GM20431 (cell line): ENCODE data around the gene GOLGA3.
"Not testable (repeated sequence)": the region's sequence is repeated elsewhere in the genome, so short reads cannot be mapped to it uniquely, and the experiment has no call there.

ENCODE experiments used
- in situ Hi-C: fragments of 300-500 bp; cut with MseI, MboI; formaldehyde crosslinking; loops from one replicate; pipeline ENCODE4 v1.15.0; 2020; ENCODE audit warnings: low sequenced_read_pairs; ENCODE audit not compliant: unreplicated experiment

The GOLGA3 gene

GRCh38 chr12:132828706-132829534 lies at the start of gene GOLGA3:
Gene GOLGA3 (minus strand): TSS chr12:132828869. CDS start chr12:132822128, 6,741 bp downstream.
- in situ Hi-C loops: no loop called here

- in situ Hi-C loops: not testable (repeated sequence)
These were observed 46.0 kb upstream of the GOLGA3 start for GRCh38 chr12:132874620-132875019.

GRCh38 chr12:132874175-132874574 lies 45.5 kb upstream of the GOLGA3 start:
- in situ Hi-C loops: no loop called here

- in situ Hi-C loops: no loop called here
These were observed 45.1 kb upstream of the GOLGA3 start for GRCh38 chr12:132873724-132874123.

GRCh38 chr12:132872975-132873421 lies 44.3 kb upstream of the GOLGA3 start:
- in situ Hi-C loops: no loop called here

GRCh38 chr12:132872073-132872855 lies 43.6 kb upstream of the GOLGA3 start:
- in situ Hi-C loops: no loop called here

- in situ Hi-C loops: no loop called here
These were observed 40.9 kb upstream of the GOLGA3 start for GRCh38 chr12:132869551-132869950.

- in situ Hi-C loops: no loop called here
These were observed 37.7 kb upstream of the GOLGA3 start for GRCh38 chr12:132866251-132866828.

- in situ Hi-C loops: no loop called here
These were observed 32.9 kb upstream of the GOLGA3 start for GRCh38 chr12:132861558-132861957.

GRCh38 chr12:132858718-132859266 lies 30.1 kb upstream of the GOLGA3 start:
- in situ Hi-C loops: no loop called here

- in situ Hi-C loops: not testable (repeated sequence)
These were observed 28.4 kb upstream of the GOLGA3 start for GRCh38 chr12:132857019-132857418.

- in situ Hi-C loops: no loop called here
These were observed 27.9 kb upstream of the GOLGA3 start for GRCh38 chr12:132856581-132856980.

- in situ Hi-C loops: not testable (repeated sequence)
These were observed 26.5 kb upstream of the GOLGA3 start for GRCh38 chr12:132855211-132855610.

GRCh38 chr12:132853285-132854092 lies 24.8 kb upstream of the GOLGA3 start:
- in situ Hi-C loops: no loop called here

GRCh38 chr12:132852496-132852895 lies 23.8 kb upstream of the GOLGA3 start:
- in situ Hi-C loops: no loop called here

- in situ Hi-C loops: no loop called here
These were observed 22.8 kb upstream of the GOLGA3 start for GRCh38 chr12:132851465-132851864.

- in situ Hi-C loops: no loop called here
These were observed 21.6 kb upstream of the GOLGA3 start for GRCh38 chr12:132850291-132850690.

- in situ Hi-C loops: no loop called here
These were observed 19.9 kb upstream of the GOLGA3 start for GRCh38 chr12:132848521-132848920.
